IMR-90 (cell line): ENCODE measurements around the gene EDNRB. TPM values are rescaled to one million over a fixed set of nuclear protein-coding genes. Genes with fewer than 3 reads are reported as not detected.

Experiments used
- ATAC-seq: fragments of 200-7000 bp; cut with Tn5 transposase; 2 replicates; pipeline ENCODE4 v1.9.1; 2020; ENCODE audit warnings: low read depth, mild to moderate bottlenecking, moderate library complexity
- BruUV-seq: library from RNA; stranded (reverse); fragments of 400-500 nt; replicated peaks from 2 replicates; lab custom pipeline; 2021; lab: Mats Ljungman, UMichigan
- CTCF ChIA-PET: fragments of 300-600 bp; formaldehyde crosslinking; extraction: SDS; loops from one replicate; lab custom pipeline; 2021; ENCODE audit warnings: antibody characterized with exemption; lab: Yijun Ruan, JAX
- POLR2A ChIA-PET: fragments of 300-600 bp; sonication (Branson Sonifier 250); formaldehyde crosslinking; loops from one replicate; lab custom pipeline; 2022; ENCODE audit warnings: antibody characterized with exemption; ENCODE audit not compliant: unreplicated experiment; lab: Charles Lee
- DNase-seq: peaks from one replicate; pipeline ENCODE4 v3.0.0; 2013
- H2AFZ ChIP-seq: replicated peaks from 2 replicates; pipeline ENCODE3; 2013; ENCODE audit warnings: low read length, mild to moderate bottlenecking; ENCODE audit not compliant: poor library complexity
- H2AK5ac ChIP-seq: 2 replicates; pipeline ENCODE4 v1.6.1; 2013; ENCODE audit warnings: low read depth, low read length, inconsistent platforms
- H2AK9ac ChIP-seq: replicated peaks from 2 replicates; pipeline ENCODE3; 2013; ENCODE audit warnings: mild to moderate bottlenecking, low read depth, low read length, moderate library complexity; ENCODE audit not compliant: poor library complexity
- H2BK120ac ChIP-seq: 2 replicates; pipeline ENCODE4 v1.6.1; 2013; ENCODE audit warnings: low read depth, low read length, inconsistent platforms
- H2BK15ac ChIP-seq: 3 replicates; pipeline ENCODE4 v1.6.1; 2013; ENCODE audit warnings: low read depth, low read length, inconsistent platforms
- H2BK20ac ChIP-seq: 2 replicates; pipeline ENCODE4 v1.6.1; 2013; ENCODE audit warnings: low read depth, mild to moderate bottlenecking, inconsistent platforms, low read length, moderate library complexity
- H2BK5ac ChIP-seq: 2 replicates; pipeline ENCODE4 v1.6.1; 2013; ENCODE audit warnings: mild to moderate bottlenecking, low read depth, low read length, inconsistent platforms; ENCODE audit not compliant: poor library complexity, severe bottlenecking
- H3K14ac ChIP-seq: replicated peaks from 2 replicates; pipeline ENCODE4 v1.6.1; 2013; ENCODE audit warnings: low read depth, low read length, inconsistent platforms
- H3K18ac ChIP-seq: 2 replicates; pipeline ENCODE4 v1.6.1; 2013; ENCODE audit warnings: low read depth, low read length, control low read depth
- H3K23ac ChIP-seq: 2 replicates; pipeline ENCODE4 v1.6.1; 2013; ENCODE audit warnings: low read depth, low read length, inconsistent platforms
- H3K27ac ChIP-seq: 2 replicates; pipeline ENCODE4 v1.5.1; 2013; ENCODE audit warnings: mild to moderate bottlenecking, control low read depth, low read length; ENCODE audit not compliant: insufficient read depth
- H3K27me3 ChIP-seq: 2 replicates; pipeline ENCODE4 v1.6.1; 2013; ENCODE audit warnings: low read length; ENCODE audit not compliant: control insufficient read depth, insufficient read depth
- H3K36me3 ChIP-seq: 2 replicates; pipeline ENCODE4 v1.6.1; 2013; ENCODE audit warnings: low read length, mixed read lengths; ENCODE audit not compliant: control insufficient read depth, insufficient read depth
- H3K4ac ChIP-seq: 2 replicates; pipeline ENCODE4 v1.6.1; 2013; ENCODE audit warnings: low read depth, low read length, inconsistent platforms
- H3K4me1 ChIP-seq: 2 replicates; pipeline ENCODE4 v1.6.1; 2013; ENCODE audit warnings: low read length, mixed read lengths; ENCODE audit not compliant: control insufficient read depth, insufficient read depth
- H3K4me2 ChIP-seq: 2 replicates; pipeline ENCODE4 v1.6.1; 2013; ENCODE audit warnings: low read depth, mild to moderate bottlenecking, control low read depth, low read length, moderate library complexity
- H3K4me3 ChIP-seq: 2 replicates; pipeline ENCODE4 v1.5.1; 2013; ENCODE audit warnings: low read depth, mild to moderate bottlenecking, control low read depth, low read length, moderate library complexity; ENCODE audit not compliant: insufficient read depth
- H3K56ac ChIP-seq: 2 replicates; pipeline ENCODE4 v1.6.1; 2013; ENCODE audit warnings: low read length, inconsistent platforms; ENCODE audit not compliant: insufficient read depth; ENCODE audit errors: extremely low read depth
- H3K79me1 ChIP-seq, 2 experiments: 2 replicates each; pipeline ENCODE4 v1.6.1; 2013; ENCODE audit warnings: low read length in 2 of 2, inconsistent platforms in 1 of 2, low read depth in 1 of 2
- H3K9ac ChIP-seq: 2 replicates; pipeline ENCODE4 v1.6.1; 2013; ENCODE audit warnings: low read depth, low read length, control low read depth
- H3K9me1 ChIP-seq: 2 replicates; pipeline ENCODE4 v1.6.1; 2013; ENCODE audit warnings: low read length, inconsistent platforms; ENCODE audit not compliant: insufficient read depth
- H3K9me3 ChIP-seq: 2 replicates; pipeline ENCODE4 v1.6.1; 2013; ENCODE audit warnings: low read length; ENCODE audit not compliant: control insufficient read depth, insufficient read depth
- H4K20me1 ChIP-seq: 2 replicates; pipeline ENCODE4 v1.6.1; 2013; ENCODE audit warnings: low read length, inconsistent platforms; ENCODE audit not compliant: insufficient read depth
- H4K5ac ChIP-seq: 2 replicates; pipeline ENCODE4 v1.6.1; 2013; ENCODE audit warnings: mild to moderate bottlenecking, low read depth, low read length, control low read depth
- H4K8ac ChIP-seq, 2 experiments: 2 replicates each; pipeline ENCODE4 v1.6.1; 2013; ENCODE audit warnings: low read depth in 2 of 2, low read length in 2 of 2, control low read depth in 1 of 2, inconsistent platforms in 1 of 2
- H4K91ac ChIP-seq: 2 replicates; pipeline ENCODE4 v1.6.1; 2013; ENCODE audit warnings: low read depth, low read length, inconsistent platforms; ENCODE audit not compliant: insufficient read depth
- NFE2L2 ChIP-seq: fragments of 150-350 bp; IDR thresholded peaks from 2 replicates; pipeline ENCODE4 v1.6.1; 2016; ENCODE audit warnings: low read depth, mild to moderate bottlenecking, low read length
- SMC3 ChIP-seq: fragments of 150-350 bp; IDR thresholded peaks from 2 replicates; pipeline ENCODE4 v1.6.1; 2016; ENCODE audit warnings: low read depth, mild to moderate bottlenecking, antibody characterized with exemption, low read length, moderate library complexity
- WGBS, 2 experiments: methylation state at CpG; one replicate each; pipeline versions ENCODE4 v1.1.5 to v1.1.7; 2013; ENCODE audit warnings: missing lambda C conversion rate in 2 of 2; ENCODE audit not compliant: insufficient read length in 1 of 2; ENCODE audit errors: extremely low coverage in 2 of 2; 5-methylcytosine and 5-hydroxymethylcytosine counted together
- dilution Hi-C: fragments of 300-500 bp; cut with HindIII; formaldehyde crosslinking; loops from one replicate; pipeline ENCODE4 v1.14.3; 2018; ENCODE audit warnings: low sequenced_read_pairs; ENCODE audit not compliant: unreplicated experiment
- in situ Hi-C: fragments of 300-500 bp; cut with MboI; formaldehyde crosslinking; loops from 3 replicates; pipeline ENCODE4 v1.14.3; 2019; ENCODE audit warnings: low sequenced_read_pairs, inconsistent platforms, mixed read lengths
- intact Hi-C: fragments of 100-400 bp; cut with micrococcal nuclease; formaldehyde crosslinking; loops from 2 replicates; pipeline ENCODE4 v1.10.0; 2022
- polyA plus RNA-seq, 3 experiments: library from polyadenylated mRNA; depleted of rRNA; stranded (reverse); fragments of >200 nt; gene quantifications; 2 replicates each; pipeline ENCODE4 v1.2.3, GENCODE V29; 2012; ENCODE audit warnings: low replicate concordance in 1 of 3
- total RNA-seq: library from RNA; depleted of rRNA; stranded (reverse); fragments of >200 nt; gene quantifications from 2 replicates; pipeline ENCODE4 v1.2.3, GENCODE V29; 2012

Gene EDNRB
- total and polyA plus RNA-seq, 2 of the 4 experiments (the other 2 are of a cell fraction): under 0.01 to 0.09 TPM

- Histone ChIP-seq H3K4me2 (no peak overlapping the region), H4K5ac (no peak overlapping the region), H3K18ac (no peak overlapping the region), H3K27me3 (no peaks in the 10 kb centered on the region), H2AFZ (no peak overlapping the region), H3K79me1 (no peaks in the 10 kb centered on the region), H3K9me1 (no peaks in the 10 kb centered on the region), H2BK120ac (no peak overlapping the region), H3K56ac (no peak overlapping the region), H3K4ac (no peak overlapping the region), H3K4me3 (no peak overlapping the region), H4K8ac (no peak overlapping the region), H3K4me1 (no peaks in the 10 kb centered on the region), H3K9me3 (peaks cover 3% of the 10 kb centered on the region; the same call in 1 of the 2 replicates), H2BK5ac (no peak overlapping the region), H3K9ac (no peak overlapping the region), H3K36me3 (peaks cover 4% of the 10 kb centered on the region; the same call in 1 of the 2 replicates), H4K91ac (no peak overlapping the region), H4K20me1 (no peaks in the 10 kb centered on the region), H3K27ac (no peak overlapping the region), H3K23ac (no peak overlapping the region), H2AK5ac (no peak overlapping the region), H2AK9ac (no peak overlapping the region), H2BK20ac (no peak overlapping the region), H3K14ac (no peak overlapping the region), H2BK15ac (no peak overlapping the region)
- CTCF ChIA-PET: interaction anchor here (1.3 kb wide), 1 partner anchor 46 kb away, joined by 3 read pairs; no protein-coding TSS in a partner anchor
- dilution Hi-C loops: no loop called here
- TF ChIP-seq NFE2L2: no peak
- TF ChIP-seq SMC3: no peak
- in situ Hi-C loops: no loop called here
- no peak for DNase-seq
- ATAC-seq: no peak
- intact Hi-C loops: no loop called here
- 100% methylated on average over 1 of the region's 4 CpGs; no CpG with 5 or more reads in 1 of the 2 experiments for WGBS, 2 experiments
- no TSS peak for BruUV-seq
- POLR2A ChIA-PET: no interaction called here
Observed at GRCh38 chr13:77904031-77904430, 14.6 kb downstream of the EDNRB start.
